ENCODE measurements around the gene COLGALT1. TPM values are rescaled to one million over a fixed set of nuclear protein-coding genes. Genes with fewer than 3 reads are reported as not detected.

The COLGALT1 gene
- total RNA-seq, 2 experiments from 2014 or later, result 49.6 to 68.6 TPM

DNA sequence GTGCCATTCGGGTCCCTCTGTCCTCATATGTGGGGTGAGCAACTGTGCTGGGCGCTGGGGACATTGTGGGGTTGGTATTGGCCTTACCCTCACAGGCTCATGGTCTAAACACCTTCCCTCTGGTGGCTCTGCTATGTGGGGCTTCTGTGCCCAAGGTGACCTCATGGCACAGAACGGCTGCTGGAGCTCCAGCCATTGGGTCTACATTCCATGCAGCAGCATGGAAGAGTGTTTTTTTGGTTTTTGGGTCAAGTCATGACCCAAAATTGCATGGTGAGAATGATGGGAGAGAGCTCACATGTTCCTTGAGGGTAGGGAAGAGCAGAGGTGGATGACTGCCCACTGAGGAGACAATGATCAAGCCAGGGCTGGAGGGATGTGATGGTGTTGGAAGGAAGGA is 26.8 kb upstream of the COLGALT1 start:
- ChIA-PET POLR2A (interaction anchor here (0.6 to 1.4 kb wide), 4 partner anchors 9 to 709 kb away, joined by 3 to 6 read pairs (median 4); no protein-coding TSS in a partner anchor), CTCF (ENCODE audit: unreplicated experiment) (no interaction called here)
- TF ChIP-seq, protein P1, sequence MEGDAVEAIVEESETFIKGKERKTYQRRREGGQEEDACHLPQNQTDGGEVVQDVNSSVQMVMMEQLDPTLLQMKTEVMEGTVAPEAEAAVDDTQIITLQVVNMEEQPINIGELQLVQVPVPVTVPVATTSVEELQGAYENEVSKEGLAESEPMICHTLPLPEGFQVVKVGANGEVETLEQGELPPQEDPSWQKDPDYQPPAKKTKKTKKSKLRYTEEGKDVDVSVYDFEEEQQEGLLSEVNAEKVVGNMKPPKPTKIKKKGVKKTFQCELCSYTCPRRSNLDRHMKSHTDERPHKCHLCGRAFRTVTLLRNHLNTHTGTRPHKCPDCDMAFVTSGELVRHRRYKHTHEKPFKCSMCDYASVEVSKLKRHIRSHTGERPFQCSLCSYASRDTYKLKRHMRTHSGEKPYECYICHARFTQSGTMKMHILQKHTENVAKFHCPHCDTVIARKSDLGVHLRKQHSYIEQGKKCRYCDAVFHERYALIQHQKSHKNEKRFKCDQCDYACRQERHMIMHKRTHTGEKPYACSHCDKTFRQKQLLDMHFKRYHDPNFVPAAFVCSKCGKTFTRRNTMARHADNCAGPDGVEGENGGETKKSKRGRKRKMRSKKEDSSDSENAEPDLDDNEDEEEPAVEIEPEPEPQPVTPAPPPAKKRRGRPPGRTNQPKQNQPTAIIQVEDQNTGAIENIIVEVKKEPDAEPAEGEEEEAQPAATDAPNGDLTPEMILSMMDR (conservative IDR thresholded peaks at IDR 0.05; ENCODE audit: low read length), result no peak
- TF ChIP-seq EZH2phosphoT487 (IDR thresholded peaks at IDR 0.05; ENCODE audit: borderline replicate concordance, low read depth, low read length), result no peak
- Histone ChIP-seq H4K20me1 (ENCODE audit: insufficient read depth, low read length) (no peaks in the 10 kb centered on the region), H3K4me1 (ENCODE audit: insufficient read depth, low read length, poor library complexity, severe bottlenecking) (peaks cover 68% of the 10 kb centered on the region), H2AFZ (ENCODE audit: low read length) (no peak overlapping the region), H3K4me3 (ENCODE audit: low read depth, low read length, poor library complexity, severe bottlenecking) (peak overlapping the region; percentile 69), H3K79me2 (ENCODE audit: insufficient read depth, low read depth, low read length) (peaks cover 56% of the 10 kb centered on the region), H3K27ac (ENCODE audit: low read depth, low read length, poor library complexity, severe bottlenecking) (peak overlapping the region; percentile 95), H3K4me2 (ENCODE audit: low read length) (peak overlapping the region; percentile 91), H3K9me3 (ENCODE audit: low read length) (peaks cover 10% of the 10 kb centered on the region; the same call in 1 of the 2 replicates), H3K9me2 (ENCODE audit: insufficient read depth, low read length) (no peaks in the 10 kb centered on the region), H3K36me3 (ENCODE audit: insufficient read depth, low read length) (peaks cover 45% of the 10 kb centered on the region)
- no TSS peak for BruUV-seq (replicated peaks)
- no peak for DNase-seq (ENCODE audit: low spot score)
- intact Hi-C loops (cut with micrococcal nuclease; ENCODE audit: unreplicated experiment), result loop anchor here (10.0 kb wide), 2 partner anchors 226 to 996 kb away; partner anchors contain the start of genes ELL and FCHO1

DNA sequence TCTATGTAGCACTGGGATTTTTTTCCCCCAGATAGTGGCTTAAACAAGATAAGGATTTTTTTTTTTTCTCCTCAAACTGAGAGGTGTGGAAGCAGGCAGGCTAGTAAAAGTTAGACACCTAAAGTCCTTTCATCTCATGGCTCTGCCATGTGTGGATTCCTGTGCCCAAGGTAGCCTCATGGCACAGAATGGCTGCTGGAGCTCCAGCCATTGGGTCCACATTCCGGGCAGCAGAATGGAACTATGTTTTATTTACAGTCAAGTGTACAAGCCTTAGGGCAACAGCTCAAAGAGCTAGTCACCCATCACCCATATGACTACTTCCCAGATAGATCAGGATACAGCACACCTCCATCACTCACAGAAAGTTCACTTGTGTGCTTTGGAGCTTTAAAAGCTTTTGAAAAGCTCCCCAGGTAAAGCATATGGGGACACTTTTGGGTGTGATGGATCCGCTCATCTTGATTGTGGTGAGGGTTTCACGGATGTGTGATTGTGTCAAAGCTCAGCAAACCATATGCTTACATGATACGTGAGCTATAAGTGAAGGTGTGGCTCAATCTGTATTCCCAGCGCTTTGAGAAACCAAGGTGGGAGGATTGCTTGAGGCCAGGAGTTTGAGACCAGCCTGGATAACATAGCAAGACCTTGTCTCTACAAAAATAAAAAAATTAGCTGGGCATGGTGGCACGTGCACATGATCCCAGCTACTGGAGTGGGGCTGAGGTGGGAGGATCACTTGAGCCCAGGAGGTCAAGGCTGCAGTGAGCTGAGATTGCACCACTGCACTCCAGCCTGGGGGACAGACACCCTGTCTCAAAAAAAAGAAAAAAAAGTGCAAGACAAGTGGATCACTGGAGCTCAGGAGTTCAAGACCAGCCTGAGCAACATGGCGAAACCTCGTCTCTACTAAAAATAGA is 25.9 kb upstream of the COLGALT1 start:
- peak overlapping the region; percentile 69 for H3K4me3 ChIP-seq (ENCODE audit: low read depth, low read length, poor library complexity, severe bottlenecking)
- ChIA-PET CTCF (ENCODE audit: unreplicated experiment) (interaction anchor here (0.6 to 1.8 kb wide), 3 partner anchors 18 to 224 kb away, joined by 3 to 7 read pairs (median 3); partner anchors contain the start of gene PGLS), POLR2A (interaction anchor here (0.5 to 1.8 kb wide), 9 partner anchors 10 to 1044 kb away, joined by 3 to 15 read pairs (median 3); partner anchors contain the start of gene PGLS)
- H3K4me1 ChIP-seq (ENCODE audit: insufficient read depth, low read length, poor library complexity, severe bottlenecking), result peaks cover 59% of the 10 kb centered on the region
- H3K79me2 ChIP-seq (ENCODE audit: insufficient read depth, low read depth, low read length), result peaks cover 56% of the 10 kb centered on the region
- H3K36me3 ChIP-seq (ENCODE audit: insufficient read depth, low read length), result peaks cover 51% of the 10 kb centered on the region
- H2AFZ ChIP-seq (ENCODE audit: low read length), result no peak overlapping the region
- H4K20me1 ChIP-seq (ENCODE audit: insufficient read depth, low read length), result no peaks in the 10 kb centered on the region
- TF ChIP-seq EZH2phosphoT487 (IDR thresholded peaks at IDR 0.05; ENCODE audit: borderline replicate concordance, low read depth, low read length), result no peak
- TF ChIP-seq, protein P1 (conservative IDR thresholded peaks at IDR 0.05; ENCODE audit: low read length), result no peak
- no peaks in the 10 kb centered on the region for H3K9me2 ChIP-seq (ENCODE audit: insufficient read depth, low read length)
- peaks cover 8% of the 10 kb centered on the region; the same call in 1 of the 2 replicates for H3K9me3 ChIP-seq (ENCODE audit: low read length)
- peak; percentile 44 for DNase-seq (ENCODE audit: low spot score)
- intact Hi-C loops (cut with micrococcal nuclease; ENCODE audit: unreplicated experiment), result loop anchor here (10.0 kb wide), 2 partner anchors 225 to 995 kb away; partner anchors contain the start of genes ELL and FCHO1
- peak overlapping the region; percentile 95 for H3K27ac ChIP-seq (ENCODE audit: low read depth, low read length, poor library complexity, severe bottlenecking)
- H3K4me2 ChIP-seq (ENCODE audit: low read length), result peak overlapping the region; percentile 91
- no TSS peak for BruUV-seq (replicated peaks)

Measured in OCI-LY7 (cell line).